Islet precursor cell (in vitro differentiated cells): ENCODE data around the gene PTPN22.

Source experiments
- DNase-seq: peaks from one replicate; pipeline ENCODE4 v3.0.0-alpha.2; 2018

Gene PTPN22

DNA sequence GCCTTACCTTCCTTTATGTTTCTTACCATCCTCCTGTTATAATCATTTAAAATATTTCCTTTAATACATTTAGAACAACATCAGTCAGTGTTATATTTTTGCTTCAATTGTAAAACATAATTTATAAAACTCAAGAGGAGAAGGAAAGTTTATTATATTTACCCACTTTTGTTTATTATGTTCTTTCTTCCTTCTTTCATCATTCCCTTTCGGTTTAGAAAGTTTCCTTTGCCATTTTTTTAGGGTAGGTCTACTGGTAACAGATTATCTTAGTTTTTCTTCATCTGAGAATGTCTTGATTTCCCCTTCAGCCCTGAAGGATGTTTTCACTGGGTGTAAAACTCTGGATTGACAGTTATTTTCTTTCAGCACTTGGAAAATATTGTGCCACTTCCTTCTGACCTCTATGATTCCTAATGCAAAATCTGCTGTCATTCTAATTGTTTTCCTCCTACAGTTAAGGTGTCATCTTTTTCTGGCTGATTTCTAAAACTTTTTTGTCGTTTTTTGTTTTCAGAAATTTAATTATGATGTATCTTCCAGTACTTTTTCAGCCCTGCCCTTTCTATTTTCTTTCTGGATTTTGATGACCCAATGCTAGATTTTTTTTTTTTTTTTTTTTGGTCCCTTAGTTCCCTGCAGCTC lies 25.0 kb downstream of the PTPN22 start:
- DNase-seq, result no peak

DNA sequence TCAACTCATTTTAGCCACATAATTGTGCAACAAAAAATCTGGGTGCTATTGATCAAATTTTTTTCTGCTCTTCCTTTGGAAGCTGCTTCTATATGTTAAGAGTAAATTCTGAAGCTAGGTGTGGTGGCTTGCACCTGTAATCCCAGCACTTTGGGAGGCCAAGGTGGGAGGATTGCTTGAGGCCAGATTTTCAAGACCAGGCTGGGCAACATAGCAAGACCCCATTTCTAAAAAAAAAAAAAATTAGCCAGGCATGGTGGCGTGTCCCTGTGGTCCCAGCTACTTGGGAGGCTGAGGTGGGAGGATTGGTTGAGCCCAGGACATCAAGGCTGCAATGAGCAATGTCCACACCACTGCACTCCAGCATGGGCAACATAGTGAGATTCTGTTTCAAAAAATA lies 35.0 kb downstream of the PTPN22 start:
- DNase-seq, result no peak

DNA sequence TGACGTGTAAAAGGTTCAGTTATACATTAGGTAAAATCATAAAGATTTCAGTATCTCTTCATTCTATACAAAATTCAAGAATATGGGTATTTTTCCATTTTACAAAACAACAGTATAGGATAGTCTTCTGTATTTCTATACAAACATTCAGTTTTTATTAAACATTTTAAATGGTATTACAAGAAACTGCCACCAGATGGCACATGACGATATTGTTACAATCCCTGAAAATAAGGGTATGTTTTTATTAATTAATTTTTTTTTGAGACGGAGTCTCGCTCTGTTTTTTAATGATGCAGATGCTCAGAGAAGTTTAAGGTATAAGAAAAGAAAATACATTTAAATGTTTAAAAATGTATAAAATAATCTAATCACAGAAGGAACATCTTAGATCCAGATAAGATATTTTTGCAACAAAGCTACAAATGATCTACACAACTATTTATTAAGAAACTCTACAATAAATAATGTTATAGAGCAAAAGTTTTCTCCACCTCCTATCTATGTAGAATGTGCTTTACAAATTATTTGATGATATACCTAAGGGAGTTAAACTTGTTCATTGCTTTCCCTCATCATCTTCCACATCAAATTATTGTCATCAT lies 35.7 kb downstream of the PTPN22 start:
- DNase-seq, result no peak

DNA sequence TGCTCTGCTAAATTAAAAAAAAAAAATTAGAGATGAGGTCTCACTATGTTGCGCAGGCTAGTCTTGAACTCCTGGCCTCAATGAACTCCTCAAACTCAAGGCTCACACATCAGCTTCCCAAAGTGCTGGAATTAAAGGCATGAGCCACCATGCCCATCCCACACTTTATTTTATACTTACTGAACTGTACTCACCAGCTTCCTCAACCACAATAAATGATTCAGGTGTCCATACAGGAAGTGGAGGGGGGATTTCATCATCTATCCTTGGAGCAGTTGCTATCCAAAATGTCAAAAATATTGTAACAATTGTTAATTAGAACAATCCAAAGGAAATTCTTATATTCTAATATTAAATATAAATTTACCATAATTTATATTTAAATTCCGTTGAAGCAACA lies 36.8 kb downstream of the PTPN22 start:
- no peak for DNase-seq

DNA sequence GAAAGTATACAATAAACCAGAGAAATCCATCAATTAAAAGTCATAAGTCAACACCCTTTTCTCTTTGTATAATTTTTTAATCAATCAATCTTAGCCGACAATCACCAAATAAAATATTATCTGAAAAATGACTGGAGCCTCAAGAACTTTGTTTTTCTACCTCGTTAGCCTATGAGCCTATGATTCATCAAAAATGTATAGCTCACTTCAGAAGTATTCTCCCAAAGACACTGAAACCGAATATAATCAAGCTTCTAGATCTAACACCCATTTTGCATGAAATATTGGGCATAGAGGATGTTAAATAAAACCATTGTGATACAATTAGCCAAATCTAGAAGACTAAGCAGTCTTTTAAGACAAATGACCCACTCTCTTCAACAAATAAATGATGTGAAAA lies 41.5 kb downstream of the PTPN22 start:
- DNase-seq, result no peak

DNA sequence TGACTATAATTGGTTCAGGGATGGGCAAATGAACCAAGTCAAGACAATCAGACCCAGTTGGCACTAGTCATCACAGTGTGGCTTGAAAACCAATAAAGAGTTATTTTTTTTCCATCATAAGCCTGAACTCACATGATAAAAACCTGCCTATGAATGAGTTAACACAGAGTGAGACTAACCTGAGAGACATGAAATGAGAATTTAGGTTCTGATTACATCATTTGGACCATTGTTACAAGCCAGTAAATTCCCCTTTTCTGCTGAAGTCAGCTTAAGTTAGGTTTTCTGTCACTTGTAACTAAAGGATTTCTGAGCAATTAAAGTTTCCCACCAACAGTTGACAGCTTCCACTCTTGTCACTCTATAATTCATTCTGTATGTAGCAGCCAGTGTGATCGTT lies 49.6 kb downstream of the PTPN22 start:
- DNase-seq, result no peak

DNA sequence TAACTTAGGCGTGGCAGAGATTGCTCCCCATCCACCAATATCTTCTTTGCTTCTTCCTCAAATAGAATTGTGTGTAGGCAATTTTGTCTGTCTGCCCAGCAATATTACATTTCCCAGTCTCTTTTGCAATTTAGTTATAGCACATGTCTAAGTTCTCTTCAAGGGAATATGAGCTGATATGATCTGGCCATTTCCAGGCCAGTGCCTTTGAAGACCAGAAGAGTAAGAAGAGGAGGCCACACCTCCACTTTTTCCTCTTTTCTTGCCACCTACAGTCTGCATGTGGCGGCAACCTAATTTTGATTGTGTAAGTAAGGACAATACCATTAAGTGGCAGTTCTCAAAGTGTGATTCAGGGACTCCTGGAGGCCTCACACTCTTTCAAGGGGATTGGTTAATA lies 52.9 kb downstream of the PTPN22 start:
- DNase-seq, result no peak

DNA sequence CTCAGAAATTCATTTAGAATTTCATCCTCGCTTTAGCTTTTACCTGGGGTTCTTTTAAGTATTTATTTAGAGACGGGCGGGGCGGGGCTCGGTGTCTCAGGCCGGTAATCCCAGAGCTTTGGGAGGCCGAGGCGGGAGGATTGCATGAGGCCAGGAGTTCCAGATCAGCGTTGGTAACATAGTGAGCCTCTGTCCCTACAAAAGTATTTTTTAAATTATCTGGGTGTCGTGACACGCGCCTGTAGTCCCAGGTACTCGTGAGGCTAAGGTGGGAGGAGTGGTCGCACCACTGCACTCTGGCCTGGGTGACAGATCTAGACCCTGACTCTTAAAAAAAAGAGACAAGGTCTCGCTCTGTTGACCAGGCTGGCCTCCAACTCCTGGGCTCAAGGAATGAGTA lies 58.3 kb downstream of the PTPN22 start:
- no peak for DNase-seq

DNA sequence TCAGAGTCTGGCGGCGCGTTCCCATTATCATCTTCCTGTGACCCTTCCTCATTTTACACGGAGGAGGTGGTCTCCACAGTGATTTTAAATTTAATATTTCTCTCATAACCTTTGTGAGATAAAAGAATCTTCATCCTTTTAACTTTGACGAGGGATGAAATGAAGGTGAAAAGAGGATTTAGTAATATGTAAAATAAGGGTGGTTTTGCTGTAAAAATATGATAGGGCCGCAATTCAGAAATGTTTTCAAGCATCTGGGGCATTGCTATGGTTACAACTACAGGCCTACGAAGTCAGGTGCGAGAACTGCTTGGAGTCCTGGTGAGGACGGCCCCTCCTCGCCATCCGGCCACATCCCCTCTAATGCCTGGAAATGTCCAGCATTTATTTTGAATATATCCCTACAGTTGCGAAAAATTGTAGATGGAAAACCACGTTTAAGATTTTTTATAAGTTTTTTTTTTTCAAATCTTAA lies 58.8 kb downstream of the PTPN22 start:
- no peak for DNase-seq

DNA sequence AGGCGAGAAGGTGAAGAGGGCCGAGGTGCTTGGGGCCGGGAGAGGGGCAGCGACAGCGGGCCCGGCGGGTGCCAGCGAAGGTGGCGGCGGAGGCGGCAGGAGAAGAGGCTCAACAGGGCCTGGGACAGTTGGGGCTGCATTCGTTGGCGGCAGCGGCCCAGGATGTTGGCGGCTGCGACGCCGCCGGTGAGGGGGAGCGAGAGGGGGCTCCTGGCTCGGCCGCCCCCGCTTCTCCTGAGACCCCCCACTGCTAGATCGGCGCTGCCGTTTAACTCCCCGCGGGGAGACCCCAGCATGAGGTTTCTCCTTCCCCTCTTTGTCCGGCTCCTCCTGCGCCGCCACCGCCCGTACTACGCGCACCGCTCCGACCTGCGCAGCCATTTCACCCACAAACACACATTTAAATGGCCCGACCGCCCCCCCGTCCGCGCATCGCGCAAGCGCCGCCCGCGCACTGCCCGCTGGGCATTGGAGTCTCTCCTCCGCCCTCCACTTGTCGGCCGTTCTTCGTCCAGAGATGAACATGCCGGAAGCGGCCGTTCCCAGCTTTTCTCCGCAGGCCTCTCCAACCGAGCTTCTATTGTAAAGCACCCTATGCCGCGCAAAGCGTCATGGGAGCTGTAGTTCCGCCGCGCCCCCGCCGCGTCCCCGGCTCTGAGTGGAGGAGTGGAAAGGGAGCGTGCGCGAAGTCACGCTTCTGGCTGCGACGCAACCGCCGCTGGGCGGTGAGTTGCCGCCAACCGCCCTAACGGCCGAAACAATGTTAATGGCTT lies 59.4 kb downstream of the PTPN22 start, which contains the start of gene RSBN1:
Gene RSBN1, minus strand, starts transcription at position 589 of the 773 bp plus-strand sequence. Its CDS starts 64 bp downstream, at position 525.
- DNase-seq, result peak; percentile 100

DNA sequence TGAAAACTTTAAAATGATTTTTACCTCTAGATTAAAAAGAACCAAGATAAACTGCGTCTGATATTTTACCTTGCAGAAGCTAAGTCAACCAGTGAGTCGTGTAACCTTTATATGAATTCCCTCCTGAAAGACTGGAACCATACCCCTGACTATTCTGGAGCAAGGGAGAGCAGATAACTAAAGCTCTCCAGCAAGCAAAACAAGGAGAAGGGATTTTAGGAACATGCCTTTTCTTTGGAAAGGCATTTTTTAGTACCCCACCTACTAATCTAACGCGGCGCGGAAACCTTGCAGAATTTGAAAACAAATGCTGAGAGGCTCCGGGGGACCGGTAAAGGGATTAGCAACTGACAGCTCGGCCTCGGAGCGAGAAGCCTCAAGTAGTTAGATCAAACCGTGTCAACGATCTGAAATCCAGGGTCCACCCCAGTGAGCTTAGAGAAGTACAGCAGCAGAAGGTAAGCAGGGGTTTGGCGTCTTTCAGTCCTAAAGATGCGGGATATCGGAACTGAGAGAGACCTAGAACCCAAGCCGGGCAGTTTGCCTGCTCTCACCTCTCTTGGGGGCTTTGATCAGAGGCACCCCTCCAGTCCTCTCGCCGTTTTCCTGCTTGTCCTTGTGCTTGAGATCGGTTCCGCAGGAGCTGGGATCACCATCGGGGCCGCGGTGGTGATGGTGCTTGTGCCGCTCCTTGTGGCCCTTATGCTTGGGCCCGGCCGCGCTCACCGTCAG lies 60.2 kb downstream of the PTPN22 start:
- no peak for DNase-seq

DNA sequence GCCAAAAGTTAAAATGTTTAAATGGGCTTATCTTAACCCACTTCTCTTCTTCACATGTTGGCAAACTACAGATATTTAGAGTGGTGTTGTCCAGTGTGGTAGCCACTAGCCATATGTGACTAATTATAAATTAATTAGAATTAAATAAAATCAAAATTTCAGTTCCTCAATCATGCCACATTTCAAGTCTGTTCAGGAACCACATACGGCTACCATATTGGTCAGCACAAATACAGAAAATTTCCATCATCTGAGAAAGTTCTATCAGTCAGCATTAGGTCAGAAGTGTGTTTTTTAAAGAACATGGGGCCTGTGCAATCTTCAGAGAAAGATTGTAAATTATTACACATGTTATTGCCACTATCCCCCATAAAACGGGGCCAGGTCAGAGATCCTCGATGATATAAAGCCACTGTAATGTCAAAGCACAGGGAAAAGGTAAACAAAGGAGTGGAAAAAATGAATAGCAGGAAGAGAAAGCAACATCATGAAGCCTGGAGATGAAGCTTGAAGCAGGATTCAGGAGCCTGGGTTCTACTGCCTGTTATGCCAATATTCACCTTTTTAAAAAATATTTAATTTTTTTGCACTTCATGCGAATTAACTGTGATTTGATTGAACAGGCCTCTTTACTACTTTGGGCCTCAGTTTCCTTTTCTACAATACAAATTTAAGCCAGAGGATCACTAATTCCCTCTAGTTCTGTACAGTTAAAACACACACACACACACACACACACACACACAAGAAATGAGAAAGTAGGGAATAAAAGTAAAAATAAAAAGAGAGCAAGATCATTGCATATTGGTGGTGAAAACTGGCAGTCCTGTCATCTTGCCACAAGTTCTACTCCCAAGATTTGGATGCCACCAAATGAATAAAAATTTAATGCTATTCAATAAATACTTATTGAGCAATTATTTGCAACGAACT lies 61.6 kb downstream of the PTPN22 start:
- no peak for DNase-seq

DNA sequence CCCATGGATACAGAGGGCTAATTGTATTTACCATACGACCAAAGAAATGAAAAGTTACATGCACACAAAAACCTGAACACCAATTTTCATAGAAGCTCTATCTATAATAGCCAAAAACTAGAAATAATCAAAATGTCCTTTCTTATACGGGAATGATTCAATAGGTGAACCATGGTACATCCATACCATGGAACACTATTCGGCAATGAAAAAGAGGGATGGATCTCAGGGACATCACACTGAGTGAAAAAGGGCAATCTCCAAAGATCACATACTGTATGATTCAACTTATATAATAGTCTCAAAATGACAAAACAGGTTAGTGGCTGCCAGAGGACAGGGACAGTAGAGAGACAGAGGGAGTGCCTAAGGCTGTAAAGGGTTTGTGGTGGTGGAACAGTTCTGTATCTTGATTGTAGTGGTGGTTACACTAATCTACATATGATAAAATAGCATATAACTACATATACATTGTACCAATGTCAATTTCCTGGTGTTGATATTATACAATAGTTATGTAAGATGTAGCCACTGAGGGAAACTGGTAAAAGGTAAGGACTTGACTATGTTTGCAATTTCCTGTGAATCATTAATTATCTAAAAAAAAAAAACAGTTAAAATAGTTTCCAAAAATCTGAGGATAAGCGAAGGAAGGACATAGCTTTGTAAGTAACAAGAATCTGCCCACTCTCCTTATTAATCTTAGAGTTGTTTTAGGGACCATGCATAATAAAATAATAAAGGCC lies 62.9 kb downstream of the PTPN22 start:
- DNase-seq, result no peak

DNA sequence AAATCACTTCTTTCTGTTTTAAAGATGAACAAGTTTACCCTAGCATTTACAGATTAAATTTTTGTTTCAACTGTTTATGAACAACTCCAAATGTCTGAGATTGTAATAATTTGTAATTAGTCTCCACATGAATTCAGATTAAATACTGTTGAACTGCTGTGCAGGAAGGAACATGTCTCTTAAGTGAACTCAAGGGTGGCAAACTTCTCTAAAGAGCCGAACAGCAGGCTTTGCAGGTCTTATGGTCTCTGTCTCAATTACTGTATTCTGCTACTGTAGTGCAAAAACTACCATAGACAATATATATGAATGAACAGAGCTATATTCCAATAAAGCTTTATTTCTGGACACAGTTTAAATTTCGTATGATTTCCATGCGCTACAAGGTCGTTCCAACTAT lies 65.9 kb downstream of the PTPN22 start:
- no peak for DNase-seq

DNA sequence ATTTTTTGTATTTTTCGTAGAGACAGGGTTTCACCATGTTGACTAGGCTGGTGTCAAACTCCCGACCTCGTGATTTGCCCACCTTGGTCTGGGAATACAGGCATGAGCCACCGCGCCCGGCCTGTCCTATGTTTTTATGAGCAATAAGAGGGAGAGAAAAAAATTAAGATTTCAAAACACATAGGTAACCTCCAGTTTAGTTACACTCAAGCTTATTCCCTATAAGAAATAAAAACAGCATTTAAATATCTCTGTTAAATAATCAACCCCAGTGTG lies 66.3 kb downstream of the PTPN22 start:
- DNase-seq, result no peak

DNA sequence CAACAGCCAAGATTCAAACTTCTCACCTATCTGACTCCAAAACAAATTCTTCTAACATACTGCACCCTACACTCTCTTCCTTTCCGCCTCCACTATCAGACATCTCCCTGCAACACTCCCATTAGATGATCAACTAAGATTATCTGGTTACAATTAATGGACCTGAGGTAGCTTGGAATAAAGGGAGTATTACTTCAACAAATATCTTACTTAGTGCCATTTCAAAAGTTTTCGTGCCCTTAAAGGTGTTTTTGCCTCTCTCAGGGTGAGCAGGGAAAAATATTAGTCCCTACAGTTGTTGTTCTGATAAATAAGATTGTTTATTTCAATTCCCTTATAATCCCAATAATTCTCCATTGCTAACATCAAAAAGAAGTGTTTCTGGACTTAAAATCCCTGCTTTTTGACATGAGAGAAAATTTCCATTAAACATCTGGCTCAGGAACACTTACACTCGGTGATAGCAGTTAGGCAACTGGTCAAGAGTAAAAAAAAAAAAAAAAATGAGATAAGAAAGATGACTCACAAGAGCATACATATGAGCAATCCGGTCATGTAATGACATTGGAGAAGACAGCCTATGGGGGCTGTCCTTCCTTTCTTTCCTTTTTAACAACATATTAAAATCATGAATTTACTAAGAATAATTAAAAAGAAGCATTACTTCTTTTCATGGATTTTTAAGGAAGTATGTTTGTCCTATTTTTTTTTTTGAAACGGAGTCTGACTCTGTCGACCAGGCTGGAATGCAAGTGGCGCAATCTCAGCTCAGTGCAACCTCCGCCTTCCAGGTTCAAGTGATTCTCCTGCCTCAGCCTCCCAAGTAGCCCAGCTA lies 66.9 kb downstream of the PTPN22 start:
- no peak for DNase-seq

DNA sequence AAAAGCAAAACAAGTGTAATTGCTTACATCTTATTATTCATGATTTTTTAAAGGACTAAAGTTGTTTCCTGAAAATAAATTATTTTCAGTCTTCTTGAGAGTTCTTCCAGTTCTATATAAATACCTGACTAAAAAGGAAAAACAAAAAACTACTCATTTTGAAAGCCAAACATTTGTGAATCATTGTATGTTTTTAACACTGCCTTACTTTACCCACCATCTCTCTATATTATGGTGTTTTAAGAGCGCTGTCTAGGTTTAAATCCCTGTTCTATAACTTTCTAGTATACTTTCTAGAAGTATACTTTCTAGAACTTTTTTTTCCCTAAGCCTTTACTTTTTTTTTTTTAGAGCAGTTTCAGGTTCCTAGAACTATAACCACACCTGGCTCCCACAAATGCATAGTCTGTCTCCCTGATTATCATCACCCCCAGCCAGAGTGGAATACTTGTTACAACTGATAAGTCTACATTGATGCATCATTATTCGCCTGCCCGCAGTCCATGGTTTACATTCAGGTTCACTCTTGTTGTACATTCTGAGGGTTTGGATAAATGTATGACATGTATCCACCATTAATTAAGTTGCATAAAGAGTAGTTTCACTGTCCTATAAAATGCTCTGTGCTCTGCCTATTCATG lies 69.0 kb downstream of the PTPN22 start:
- no peak for DNase-seq

DNA sequence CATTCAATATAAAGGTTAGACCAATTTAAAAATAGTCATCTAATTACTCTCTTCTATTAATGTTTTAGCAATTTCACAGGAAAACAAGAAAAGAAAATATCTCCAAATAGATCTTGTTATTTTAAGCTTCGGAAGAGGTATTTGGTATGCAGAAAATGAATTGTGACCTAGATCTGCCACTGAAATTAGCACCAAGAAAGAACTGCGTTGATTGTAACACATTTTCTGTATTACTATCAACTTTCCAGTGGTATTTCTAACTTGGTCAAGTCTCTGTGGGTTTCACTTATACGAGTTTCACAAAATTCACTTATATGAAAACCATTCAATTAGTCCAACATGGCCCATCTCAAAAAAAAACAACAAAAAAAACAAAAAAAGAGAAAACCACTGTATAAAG lies 71.0 kb downstream of the PTPN22 start:
- no peak for DNase-seq

DNA sequence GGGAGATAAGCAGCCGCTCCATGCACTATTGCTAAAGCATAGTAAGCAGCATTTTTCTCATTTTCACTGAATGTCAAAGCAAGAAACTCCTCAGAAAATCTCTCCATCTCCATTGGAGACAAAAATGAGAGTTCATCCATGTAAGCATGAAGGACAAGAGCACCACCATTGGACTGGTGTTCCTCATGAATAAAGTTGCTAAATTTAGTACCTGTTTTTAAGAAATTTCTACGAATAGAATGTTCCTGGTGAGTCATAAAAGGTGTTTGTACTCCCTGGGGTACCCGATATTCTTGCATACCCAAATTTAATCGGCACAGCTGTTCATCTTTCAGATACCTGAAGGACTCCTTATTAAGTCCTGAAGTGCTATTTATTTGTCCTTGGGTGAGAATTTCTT lies 74.0 kb downstream of the PTPN22 start:
- no peak for DNase-seq
